Stimulated activated naive CD8-positive, alpha-beta T cell treated with anti-CD3 and anti-CD28 coated beads, Interleukin-15, amount 100 ng/mL, for 72 hours (primary cell): ENCODE data around the gene DES.
"Not testable (repeated sequence)": the region's sequence is repeated elsewhere in the genome, so short reads cannot be mapped to it uniquely, and the experiment has no call there.

Experiments used
- ATAC-seq: fragments of 150-1000 bp; cut with Tn5 transposase; 2 replicates; pipeline ENCODE4 v1.10.0; 2021; ENCODE audit warnings: mild to moderate bottlenecking, moderate library complexity
- DNase-seq, 2 donors: peaks; one replicate each; pipeline ENCODE4 v3.0.0; 2021 to 2022
- H3K27ac Mint-ChIP-seq, 2 donors: one replicate each; pipeline ENCODE4 v1.8.0; 2022; ENCODE audit warnings: mild to moderate bottlenecking in 2 of 2, mixed read lengths in 2 of 2, moderate library complexity in 2 of 2
- H3K27me3 Mint-ChIP-seq: one replicate; pipeline ENCODE4 v1.8.0; 2022; ENCODE audit warnings: mixed read lengths
- H3K4me1 Mint-ChIP-seq: one replicate; pipeline ENCODE4 v1.8.0; 2022; ENCODE audit warnings: mild to moderate bottlenecking, mixed read lengths
- H3K4me3 Mint-ChIP-seq, 2 donors: one replicate each; pipeline ENCODE4 v1.8.0; 2022; ENCODE audit warnings: mild to moderate bottlenecking in 2 of 2, mixed read lengths in 2 of 2, moderate library complexity in 1 of 2
- H3K9me3 Mint-ChIP-seq, 2 donors: one replicate each; pipeline ENCODE4 v1.8.0; 2022; ENCODE audit warnings: mixed read lengths in 2 of 2

Gene DES

GRCh38 chr2:219407343-219407742 lies 10.8 kb upstream of the DES start:
- peaks cover 29% of the 10 kb centered on the region for H3K27me3 Mint-ChIP-seq
- not testable (repeated sequence) for DNase-seq, H3K4me3 Mint-ChIP-seq, H3K4me1 Mint-ChIP-seq, H3K27ac Mint-ChIP-seq, ATAC-seq, H3K9me3 Mint-ChIP-seq

DNA sequence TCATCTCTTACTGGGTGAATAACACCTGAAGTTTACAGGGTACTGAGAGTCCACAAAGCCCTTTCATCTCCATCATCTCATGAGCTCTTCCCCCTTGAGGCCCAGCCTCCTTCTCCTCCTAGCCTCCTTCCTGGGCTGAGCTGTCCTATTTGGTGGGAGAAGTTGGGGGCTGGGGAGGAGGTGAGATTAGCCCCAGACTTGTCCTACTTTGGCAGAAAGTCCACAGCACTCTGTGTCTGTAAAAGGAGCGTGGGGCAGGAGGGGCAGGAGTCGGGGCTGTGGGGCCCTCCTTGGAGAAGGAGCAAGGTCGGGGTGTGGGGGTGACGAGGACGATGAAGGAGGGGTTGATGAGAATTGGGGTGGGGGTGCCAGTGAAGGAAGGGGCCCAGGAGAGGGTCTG lies 10.0 kb upstream of the DES start:
- Mint-ChIP-seq H3K9me3 (no peaks in the 10 kb centered on the region), H3K27me3 (peaks cover 32% of the 10 kb centered on the region), H3K4me3 (no peak overlapping the region), H3K27ac (no peak overlapping the region), H3K4me1 (no peaks in the 10 kb centered on the region)
- no peak for DNase-seq
- peak; percentile 14 for ATAC-seq

- peaks cover 33% of the 10 kb centered on the region for H3K27me3 Mint-ChIP-seq
- no peak overlapping the region for H3K4me3 Mint-ChIP-seq
- no peak overlapping the region for H3K27ac Mint-ChIP-seq
- no peak for ATAC-seq
- DNase-seq, result no peak
- no peaks in the 10 kb centered on the region for H3K4me1 Mint-ChIP-seq
- H3K9me3 Mint-ChIP-seq, result no peaks in the 10 kb centered on the region
These were observed 9.5 kb upstream of the DES start for GRCh38 chr2:219408631-219409030.

GRCh38 chr2:219409619-219410018 lies 8.6 kb upstream of the DES start:
- H3K4me1 Mint-ChIP-seq, result no peaks in the 10 kb centered on the region
- H3K27ac Mint-ChIP-seq, result peak overlapping the region in 1 of 2 donors; percentile 51
- peaks cover 28% of the 10 kb centered on the region for H3K27me3 Mint-ChIP-seq
- no peaks in the 10 kb centered on the region for H3K9me3 Mint-ChIP-seq
- ATAC-seq (peak; percentile 21), DNase-seq (no peak)
- H3K4me3 Mint-ChIP-seq, result no peak overlapping the region

GRCh38 chr2:219410390-219410789 lies 7.8 kb upstream of the DES start:
- DNase-seq (no peak), ATAC-seq (no peak)
- H3K9me3 Mint-ChIP-seq, result no peaks in the 10 kb centered on the region
- no peak overlapping the region for H3K4me3 Mint-ChIP-seq
- H3K27me3 Mint-ChIP-seq, result peaks cover 21% of the 10 kb centered on the region
- no peaks in the 10 kb centered on the region for H3K4me1 Mint-ChIP-seq
- no peak overlapping the region for H3K27ac Mint-ChIP-seq

DNA sequence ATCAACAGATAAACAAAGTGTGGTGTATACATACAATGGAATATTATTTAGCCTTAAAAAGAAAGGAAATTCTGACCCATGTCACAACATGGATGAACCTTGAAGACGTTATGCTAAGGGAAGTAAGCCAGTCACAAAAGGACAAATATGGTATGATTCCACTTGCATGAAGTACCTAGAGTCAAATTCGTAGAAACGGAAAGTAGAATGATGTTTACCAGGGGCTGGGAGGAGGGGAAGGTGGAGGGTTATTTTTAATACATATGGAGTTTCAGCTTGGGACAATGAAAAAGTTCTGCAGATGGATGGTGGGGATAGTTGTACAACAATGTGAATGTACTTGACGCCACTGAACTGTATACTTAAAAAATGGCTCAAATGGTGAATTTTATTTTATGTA lies 3.3 kb upstream of the DES start:
- Mint-ChIP-seq H3K9me3 (no peaks in the 10 kb centered on the region), H3K27me3 (peaks cover 48% of the 10 kb centered on the region), H3K27ac (no peak overlapping the region), H3K4me1 (peaks cover 14% of the 10 kb centered on the region), H3K4me3 (no peak overlapping the region)
- no peak for DNase-seq
- no peak for ATAC-seq

DNA sequence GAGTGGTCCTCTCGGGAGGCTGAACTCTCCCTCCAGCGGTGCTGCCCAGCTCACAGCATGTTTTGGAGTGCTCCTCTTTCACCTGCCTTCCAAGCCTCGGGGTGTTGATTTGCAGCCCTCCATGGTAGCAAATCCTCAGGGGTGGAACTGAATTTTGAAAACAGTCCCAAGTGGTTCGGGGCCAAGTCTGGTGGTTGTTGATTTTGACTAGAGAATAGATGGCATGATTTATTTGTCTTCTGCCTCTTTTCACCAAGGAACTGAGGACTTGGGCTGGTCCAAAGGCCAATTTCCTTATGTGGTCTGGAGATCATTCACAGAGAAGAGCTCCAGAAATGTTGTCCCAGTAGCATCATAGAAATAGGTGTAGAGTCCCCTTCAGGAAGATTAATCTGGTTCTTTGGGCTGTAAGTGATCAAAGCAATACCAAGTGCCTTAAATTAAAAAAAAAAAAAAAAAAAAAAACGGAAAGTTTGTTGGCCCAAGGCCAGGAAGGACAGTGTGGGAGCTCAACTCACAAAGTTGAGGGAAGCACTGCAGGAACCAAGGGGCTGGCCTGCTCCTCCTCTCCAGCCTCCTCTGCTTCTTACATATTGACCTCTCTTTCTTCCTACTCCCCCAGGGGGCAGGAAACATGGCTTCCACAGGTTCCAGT lies 2.5 kb upstream of the DES start:
- ATAC-seq, result no peak
- no peak overlapping the region for H3K27ac Mint-ChIP-seq
- peaks cover 55% of the 10 kb centered on the region for H3K27me3 Mint-ChIP-seq

DNA sequence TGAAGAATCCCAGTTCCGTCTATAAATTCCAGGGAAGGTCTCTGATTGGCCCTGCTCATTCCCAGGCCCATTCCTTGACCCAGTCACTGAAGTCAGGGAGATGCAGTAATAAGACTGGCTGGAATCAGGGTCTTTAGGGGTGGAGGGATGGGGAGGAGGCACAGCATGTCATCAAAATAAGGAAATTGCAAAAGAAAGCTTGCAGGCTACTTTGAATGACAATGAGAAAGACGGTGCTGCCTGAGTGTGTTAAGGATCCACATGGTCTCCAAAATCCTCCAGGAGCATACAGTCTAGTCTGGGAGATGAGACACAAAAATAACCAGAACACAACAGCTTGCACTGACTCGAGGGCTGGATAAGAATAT lies 2.0 kb upstream of the DES start:
- no peak overlapping the region for H3K27ac Mint-ChIP-seq
- peaks cover 14% of the 10 kb centered on the region for H3K4me1 Mint-ChIP-seq
- DNase-seq (no peak), ATAC-seq (no peak)
- H3K9me3 Mint-ChIP-seq, result no peaks in the 10 kb centered on the region
- H3K4me3 Mint-ChIP-seq, result no peak overlapping the region
- peaks cover 60% of the 10 kb centered on the region for H3K27me3 Mint-ChIP-seq

More for the DNA sequence above, 2.5 kb upstream of the DES start:
- Mint-ChIP-seq H3K9me3 (no peaks in the 10 kb centered on the region), H3K4me3 (no peak overlapping the region), H3K4me1 (peaks cover 14% of the 10 kb centered on the region)
- DNase-seq, result no peak

DNA sequence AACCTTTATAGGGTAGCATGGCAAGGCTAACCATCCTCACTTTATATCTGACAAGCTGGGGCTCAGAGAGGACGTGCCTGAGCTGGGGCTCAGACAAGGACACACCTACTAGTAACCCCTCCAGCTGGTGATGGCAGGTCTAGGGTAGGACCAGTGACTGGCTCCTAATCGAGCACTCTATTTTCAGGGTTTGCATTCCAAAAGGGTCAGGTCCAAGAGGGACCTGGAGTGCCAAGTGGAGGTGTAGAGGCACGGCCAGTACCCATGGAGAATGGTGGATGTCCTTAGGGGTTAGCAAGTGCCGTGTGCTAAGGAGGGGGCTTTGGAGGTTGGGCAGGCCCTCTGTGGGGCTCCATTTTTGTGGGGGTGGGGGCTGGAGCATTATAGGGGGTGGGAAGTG lies 1.2 kb upstream of the DES start:
- H3K9me3 Mint-ChIP-seq, result no peaks in the 10 kb centered on the region
- peaks cover 64% of the 10 kb centered on the region for H3K27me3 Mint-ChIP-seq
- H3K4me3 Mint-ChIP-seq, result no peak overlapping the region
- DNase-seq (no peak), ATAC-seq (no peak)
- H3K4me1 Mint-ChIP-seq, result peaks cover 14% of the 10 kb centered on the region
- H3K27ac Mint-ChIP-seq, result no peak overlapping the region

GRCh38 chr2:219417374-219417773 lies 803 bp upstream of the DES start:
- DNase-seq (no peak), ATAC-seq (no peak)
- Mint-ChIP-seq H3K4me3 (no peak overlapping the region), H3K27me3 (peaks cover 64% of the 10 kb centered on the region), H3K9me3 (no peaks in the 10 kb centered on the region), H3K4me1 (peaks cover 14% of the 10 kb centered on the region), H3K27ac (no peak overlapping the region)

- Mint-ChIP-seq H3K4me3 (no peak overlapping the region), H3K27ac (no peak overlapping the region), H3K4me1 (peaks cover 14% of the 10 kb centered on the region), H3K9me3 (no peaks in the 10 kb centered on the region), H3K27me3 (peaks cover 62% of the 10 kb centered on the region)
- ATAC-seq (no peak), DNase-seq (no peak)
These were observed 791 bp downstream of the DES start for GRCh38 chr2:219419012-219419324.

DNA sequence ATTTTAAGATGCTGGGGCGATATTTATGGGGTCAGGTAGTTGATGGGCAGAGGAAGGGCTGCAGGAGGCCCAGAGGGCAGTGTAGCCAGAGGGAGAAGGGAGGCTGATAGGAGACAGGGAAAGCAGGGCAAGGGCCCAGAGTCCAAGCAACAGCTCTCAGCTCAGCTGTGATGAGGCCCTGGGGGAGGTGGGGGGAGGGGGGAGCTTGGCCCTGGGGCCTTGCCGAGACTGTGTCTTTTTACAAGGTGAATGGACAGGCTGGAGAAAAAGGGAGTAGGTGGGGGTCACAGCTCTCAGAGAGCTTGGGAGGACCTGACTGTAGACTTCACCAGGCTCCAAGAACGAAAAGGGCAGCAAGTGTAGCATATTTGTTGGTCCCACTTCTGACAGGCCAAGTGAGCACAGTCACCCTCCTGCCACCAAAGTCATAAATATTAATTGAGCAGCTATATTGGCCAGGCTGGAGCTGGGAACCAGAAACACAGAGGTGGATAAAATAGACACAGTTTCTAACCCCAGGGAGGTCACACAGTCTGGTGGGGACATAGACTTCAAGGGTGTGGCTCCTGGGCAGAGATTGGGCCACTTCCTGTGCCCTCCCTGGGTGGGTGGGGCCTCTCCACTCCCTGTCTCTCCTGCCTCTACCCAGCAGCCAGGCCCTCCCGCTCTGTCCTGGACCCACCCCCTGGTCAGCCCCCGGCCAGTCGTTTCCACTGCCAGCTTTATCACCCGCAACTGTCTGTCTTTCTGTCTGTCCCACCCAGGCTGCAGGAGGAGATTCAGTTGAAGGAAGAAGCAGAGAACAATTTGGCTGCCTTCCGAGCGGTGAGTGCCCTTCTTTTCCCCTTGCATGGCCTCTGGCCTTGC lies 1.4 kb downstream of the DES start:
- no peak for DNase-seq
- peaks cover 14% of the 10 kb centered on the region for H3K4me1 Mint-ChIP-seq
- no peak for ATAC-seq
- peaks cover 60% of the 10 kb centered on the region for H3K27me3 Mint-ChIP-seq
- H3K27ac Mint-ChIP-seq, result peak overlapping the region in 1 of 2 donors; percentile 79
- no peaks in the 10 kb centered on the region for H3K9me3 Mint-ChIP-seq
- H3K4me3 Mint-ChIP-seq, result no peak overlapping the region

- H3K9me3 Mint-ChIP-seq, result no peaks in the 10 kb centered on the region
- peaks cover 14% of the 10 kb centered on the region for H3K4me1 Mint-ChIP-seq
- H3K4me3 Mint-ChIP-seq, result no peak overlapping the region
- ATAC-seq (no peak), DNase-seq (no peak)
- H3K27ac Mint-ChIP-seq, result no peak overlapping the region
- H3K27me3 Mint-ChIP-seq, result peaks cover 68% of the 10 kb centered on the region
These were observed 2.5 kb downstream of the DES start for GRCh38 chr2:219420687-219421086.

- peaks cover 68% of the 10 kb centered on the region for H3K27me3 Mint-ChIP-seq
- H3K4me1 Mint-ChIP-seq, result peaks cover 14% of the 10 kb centered on the region
- ATAC-seq (no peak), DNase-seq (no peak)
- no peaks in the 10 kb centered on the region for H3K9me3 Mint-ChIP-seq
- no peak overlapping the region for H3K4me3 Mint-ChIP-seq
- no peak overlapping the region for H3K27ac Mint-ChIP-seq
These were observed 3.1 kb downstream of the DES start for GRCh38 chr2:219421323-219421722.

GRCh38 chr2:219422952-219423534 lies 4.9 kb downstream of the DES start:
- no peak for DNase-seq
- Mint-ChIP-seq H3K27ac (no peak overlapping the region), H3K4me1 (peaks cover 9% of the 10 kb centered on the region), H3K27me3 (peaks cover 68% of the 10 kb centered on the region), H3K9me3 (no peaks in the 10 kb centered on the region), H3K4me3 (no peak overlapping the region)
- ATAC-seq, result no peak

- no peaks in the 10 kb centered on the region for H3K9me3 Mint-ChIP-seq
- no peak overlapping the region for H3K27ac Mint-ChIP-seq
- ATAC-seq, result no peak
- DNase-seq, result no peak
- H3K4me1 Mint-ChIP-seq, result peaks cover 6% of the 10 kb centered on the region
- H3K4me3 Mint-ChIP-seq, result no peak overlapping the region
- peaks cover 62% of the 10 kb centered on the region for H3K27me3 Mint-ChIP-seq
These were observed 5.6 kb downstream of the DES start for GRCh38 chr2:219423652-219424377.
